ENCODE data around the gene REEP3.
"Not testable (repeated sequence)": the region's sequence is repeated elsewhere in the genome, so short reads cannot be mapped to it uniquely, and the experiment has no call there.

REEP3 gene

GRCh38 chr10:63665006-63665580 is 143.9 kb downstream of the REEP3 start:
- DNase-seq (ENCODE audit: low spot score); FAIRE-seq: not testable (repeated sequence)

- DNase-seq (ENCODE audit: low spot score) (no peak), FAIRE-seq (no peak)
Observed at GRCh38 chr10:63665670-63666134, 144.5 kb downstream of the REEP3 start.

- peak; percentile 27 for DNase-seq (ENCODE audit: low spot score)
- FAIRE-seq = no peak
Observed at GRCh38 chr10:63666836-63667383, 145.7 kb downstream of the REEP3 start.

- DNase-seq (ENCODE audit: low spot score) = no peak
- no peak for FAIRE-seq
Observed at GRCh38 chr10:63667596-63668480, 146.6 kb downstream of the REEP3 start.

- FAIRE-seq = no peak
- DNase-seq (ENCODE audit: low spot score) = no peak
Observed at GRCh38 chr10:63670291-63670898, 149.2 kb downstream of the REEP3 start.

- no peak for DNase-seq (ENCODE audit: low spot score)
- no peak for FAIRE-seq
Observed at GRCh38 chr10:63671317-63671937, 150.2 kb downstream of the REEP3 start.

GRCh38 chr10:63672491-63672890 is 151.3 kb downstream of the REEP3 start:
- no peak for FAIRE-seq
- DNase-seq (ENCODE audit: low spot score) = no peak

GRCh38 chr10:63673246-63673645 is 152.0 kb downstream of the REEP3 start:
- DNase-seq (ENCODE audit: low spot score) (no peak), FAIRE-seq (no peak)

GRCh38 chr10:63673846-63674245 is 152.6 kb downstream of the REEP3 start:
- no peak for DNase-seq (ENCODE audit: low spot score)
- no peak for FAIRE-seq
